T-helper 22 cell (primary cell): ENCODE data around the gene HERC2.

Experiments
- DNase-seq: peaks from one replicate; pipeline ENCODE4 v3.0.0-alpha.2; 2020; ENCODE audit warnings: low read depth

HERC2 gene

DNA sequence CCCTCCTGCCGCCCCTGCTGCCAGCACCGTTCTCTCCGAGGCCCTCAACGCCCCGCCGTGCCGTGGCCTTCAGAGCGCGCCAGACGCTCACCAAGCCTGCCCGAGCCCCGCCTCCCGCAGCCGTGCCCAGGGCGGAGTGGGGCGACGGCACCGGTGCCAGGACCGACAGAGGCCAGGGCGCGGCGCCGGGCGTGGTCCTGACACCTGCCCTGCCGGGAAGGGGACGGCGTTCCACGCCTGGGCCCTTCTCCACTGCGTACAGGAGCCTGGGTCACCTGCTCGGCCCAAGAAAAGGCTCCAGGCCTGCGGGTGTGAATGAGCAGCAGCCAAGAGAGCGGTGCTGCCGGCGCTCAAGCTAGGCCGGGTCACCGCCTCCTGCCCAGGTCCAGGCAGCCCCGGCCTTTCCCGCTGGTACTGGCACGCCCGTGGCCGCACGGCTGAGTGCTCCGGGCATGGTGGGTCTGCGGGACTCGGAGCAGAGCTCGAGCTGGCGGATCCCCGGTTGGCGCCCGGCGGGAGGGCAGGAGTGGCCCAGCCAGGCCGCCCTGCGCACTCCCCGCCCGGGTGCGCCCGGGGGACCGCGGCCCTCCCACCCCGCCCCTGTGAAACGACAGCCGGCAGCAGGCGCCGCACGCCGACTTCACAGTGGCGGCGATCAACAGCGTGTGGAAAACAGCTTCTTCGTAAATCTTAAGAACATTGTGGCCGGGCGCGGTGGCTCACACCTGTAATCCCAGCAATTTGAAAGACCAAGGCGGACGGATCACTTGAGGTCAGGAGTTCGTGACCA is 227.1 kb downstream of the HERC2 start:
- DNase-seq = peak; percentile 25

DNA sequence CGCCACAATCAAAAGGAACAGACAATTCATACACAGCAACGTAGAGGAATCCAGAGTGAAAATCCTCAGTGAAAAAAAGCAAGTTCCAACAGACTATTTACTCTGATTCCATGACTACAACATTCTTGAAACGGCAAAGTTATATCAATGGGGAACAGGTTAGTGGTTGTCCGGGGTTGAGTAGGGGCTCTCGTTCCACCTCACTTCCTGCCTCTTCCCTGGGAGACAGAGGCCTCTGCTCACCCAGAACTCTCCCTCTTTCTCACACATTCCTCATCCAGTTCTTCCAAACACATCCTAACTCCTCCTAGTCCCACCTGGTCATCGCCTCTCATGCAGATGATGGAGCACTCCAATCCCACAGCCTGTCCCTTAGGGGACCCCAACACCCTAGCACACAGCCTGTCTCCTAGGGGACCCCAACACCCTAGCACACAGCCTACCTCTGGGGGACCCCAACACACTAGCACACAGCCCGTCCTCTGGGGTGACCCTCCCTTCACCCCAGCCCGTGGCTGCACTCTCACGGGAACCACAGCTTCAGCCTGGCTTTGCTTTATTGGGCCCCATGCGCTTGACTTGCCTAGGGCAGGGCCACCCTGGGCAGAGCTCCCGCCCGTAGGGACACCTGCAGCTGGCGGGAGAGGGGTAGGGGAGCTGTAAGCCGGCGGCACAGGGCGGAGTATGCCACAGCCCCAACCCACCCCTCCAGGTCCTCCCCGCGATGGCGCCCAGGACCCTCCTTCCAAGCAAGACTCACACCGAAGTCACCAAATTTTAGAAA is 228.0 kb downstream of the HERC2 start:
- DNase-seq = no peak

DNA sequence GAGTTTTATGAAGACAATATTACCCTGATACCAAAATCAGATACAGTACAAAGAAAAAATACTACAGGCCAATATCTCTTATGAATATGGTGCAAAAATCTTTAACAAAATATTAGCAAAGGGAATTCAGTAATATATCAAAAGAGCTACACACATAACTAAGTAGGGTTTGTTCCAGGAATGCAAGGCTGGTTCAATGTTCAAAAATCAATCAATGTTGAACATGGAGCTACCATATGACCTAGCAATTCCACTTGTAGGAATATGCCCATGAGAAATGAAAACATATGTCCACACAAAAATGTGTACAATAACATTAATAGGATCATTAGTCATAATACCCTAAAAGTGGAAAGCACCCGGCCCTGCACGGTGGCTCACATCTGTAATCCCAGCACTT is 230.7 kb downstream of the HERC2 start:
- DNase-seq = no peak

DNA sequence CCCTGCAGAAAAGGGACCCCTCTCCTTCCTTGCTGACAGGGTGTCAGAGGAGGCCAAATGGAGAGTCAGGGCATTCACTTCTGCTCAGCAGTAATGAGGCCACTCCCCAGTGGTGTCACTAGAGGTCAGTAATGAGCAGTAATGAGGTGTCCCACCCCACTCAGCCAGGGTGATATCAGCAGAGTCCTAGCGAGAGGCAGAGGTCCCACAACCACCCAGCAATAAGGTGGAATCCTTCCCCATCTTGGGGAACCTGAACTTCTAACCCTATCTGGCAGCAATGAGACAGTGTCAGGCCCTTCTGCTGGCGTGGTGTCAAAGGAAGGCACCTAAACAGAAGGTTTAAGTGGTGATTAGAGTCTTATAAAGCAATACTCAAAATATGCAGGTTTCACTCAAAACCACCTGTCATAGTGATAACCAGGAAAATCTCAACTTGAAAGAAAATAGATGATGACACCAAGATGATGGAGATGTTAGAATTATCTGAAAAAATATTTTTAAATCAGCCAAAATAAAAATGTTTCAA is 235.7 kb downstream of the HERC2 start:
- DNase-seq = peak; percentile 35

DNA sequence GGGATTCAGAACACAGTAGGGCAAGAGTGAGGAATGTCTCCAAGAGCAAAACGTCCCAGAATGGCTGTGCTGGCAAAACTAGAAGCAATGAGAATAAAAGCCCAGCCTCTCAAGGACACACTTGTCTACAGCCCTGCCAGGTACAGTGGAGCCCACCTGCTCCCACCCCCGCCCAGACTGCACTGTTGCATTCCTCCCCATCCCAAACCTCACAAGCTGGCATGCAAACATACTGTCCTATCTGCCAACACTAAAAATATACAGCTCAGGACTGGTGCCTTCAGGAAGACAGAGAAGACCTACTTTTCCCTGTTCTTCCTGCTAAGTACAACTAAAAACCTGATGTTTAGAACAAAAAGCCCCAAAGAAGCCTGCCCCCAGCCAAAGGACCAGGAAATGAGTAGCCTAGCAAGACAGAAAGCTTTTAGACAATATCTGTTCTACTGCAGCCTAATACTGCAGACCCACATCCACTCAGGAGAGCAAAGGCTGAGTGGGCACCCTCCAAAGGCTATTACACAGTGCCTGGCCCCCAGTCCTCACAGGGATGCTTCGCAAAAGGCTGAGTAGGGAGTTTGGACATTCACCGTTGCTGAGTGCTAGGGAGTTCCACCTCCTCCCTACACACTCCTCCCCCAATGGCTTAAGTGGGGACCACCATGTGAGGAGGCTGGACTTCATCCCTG is 236.3 kb downstream of the HERC2 start:
- no peak for DNase-seq

DNA sequence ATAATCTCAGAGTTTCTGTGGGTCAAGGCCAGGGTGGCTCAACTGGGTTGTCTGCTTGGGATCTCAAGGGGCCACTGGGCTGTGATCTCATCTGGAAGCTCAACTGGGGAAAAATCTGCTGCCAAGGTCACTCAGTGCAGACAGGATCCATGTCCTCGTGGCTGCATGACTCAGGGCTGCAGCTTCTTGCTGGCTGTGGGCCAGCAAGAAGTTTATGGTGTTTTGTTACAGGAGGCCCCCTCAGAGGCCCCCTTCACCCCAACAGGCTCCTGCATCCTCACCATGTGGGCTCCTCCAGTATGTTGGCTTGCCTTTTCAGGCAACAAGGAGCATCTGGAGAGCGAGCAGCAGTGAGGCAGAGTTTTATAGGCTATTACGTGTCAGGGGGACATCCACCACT is 237.4 kb downstream of the HERC2 start:
- no peak for DNase-seq

DNA sequence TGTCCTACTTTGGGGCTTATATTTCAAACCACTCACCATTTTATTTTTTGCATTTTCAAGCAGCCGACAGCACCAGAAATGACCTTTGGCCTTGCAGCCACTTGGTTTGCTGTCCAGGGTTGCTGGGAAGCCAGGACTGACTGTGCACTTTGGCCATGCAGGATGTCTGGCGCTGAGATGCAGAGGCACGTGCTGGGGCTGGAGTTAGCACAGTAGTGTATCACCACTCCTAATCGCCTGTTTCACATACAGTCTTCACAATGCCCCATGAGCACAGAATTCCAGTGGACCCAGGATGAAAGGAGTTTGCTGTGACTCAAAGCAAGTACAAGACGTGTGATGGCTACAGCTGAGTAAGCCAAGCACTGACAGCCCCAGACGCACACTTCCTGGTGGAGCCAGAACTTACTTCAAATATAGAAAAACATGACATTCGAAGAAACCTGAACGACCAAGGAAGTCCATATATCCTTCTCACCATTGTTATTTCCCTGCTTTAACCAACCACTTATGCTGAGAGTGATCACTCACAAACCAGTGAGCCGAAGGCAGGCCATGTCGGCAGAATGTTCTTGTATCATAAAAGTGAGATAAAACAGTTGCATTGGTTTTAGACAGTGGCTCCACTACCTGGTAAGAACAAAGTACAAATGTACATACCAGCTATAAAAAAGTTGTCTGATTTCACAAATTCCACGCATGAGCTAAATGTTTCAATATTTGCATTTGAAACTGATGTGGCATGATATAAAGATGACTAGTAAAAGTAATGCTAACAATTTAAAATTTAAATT is 238.9 kb downstream of the HERC2 start:
- no peak for DNase-seq

DNA sequence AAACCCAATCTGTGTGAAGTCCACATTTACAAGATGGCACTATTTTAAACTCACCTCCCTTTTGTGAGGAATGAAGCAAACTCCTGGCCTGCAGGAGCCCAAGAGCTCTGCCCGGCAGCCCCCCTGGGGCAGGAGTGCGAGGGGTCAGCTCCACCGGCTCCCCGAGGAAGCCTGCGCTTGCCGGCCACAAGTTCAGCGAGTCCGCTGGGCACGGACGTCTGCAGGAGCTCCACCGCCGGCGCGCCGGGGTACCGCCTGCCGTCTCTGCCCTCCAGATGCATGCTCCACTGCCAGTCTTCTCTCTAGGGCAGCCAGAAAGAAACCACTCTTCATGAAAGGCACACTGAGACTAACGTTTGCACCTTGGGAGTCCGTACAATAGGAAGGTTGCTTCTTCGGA is 240.4 kb downstream of the HERC2 start:
- no peak for DNase-seq

DNA sequence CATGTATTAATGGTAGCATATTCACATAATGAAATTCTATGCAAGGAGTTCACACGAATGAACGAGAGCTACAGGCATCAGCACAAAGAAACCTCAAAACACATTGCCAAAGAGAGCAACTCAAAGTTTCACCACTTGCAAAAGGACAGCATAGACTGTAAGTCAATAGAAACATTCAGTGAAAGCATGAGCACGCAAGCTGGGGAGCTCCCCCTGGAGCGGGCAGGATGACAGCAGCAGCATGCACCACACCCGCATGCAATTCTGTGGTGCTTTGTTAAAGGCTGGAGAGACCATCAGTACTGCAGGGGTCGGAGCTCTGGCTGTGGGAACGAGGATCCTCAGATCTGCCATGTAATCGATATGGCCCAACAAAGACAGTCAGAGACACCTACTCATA is 241.6 kb downstream of the HERC2 start:
- DNase-seq = no peak

DNA sequence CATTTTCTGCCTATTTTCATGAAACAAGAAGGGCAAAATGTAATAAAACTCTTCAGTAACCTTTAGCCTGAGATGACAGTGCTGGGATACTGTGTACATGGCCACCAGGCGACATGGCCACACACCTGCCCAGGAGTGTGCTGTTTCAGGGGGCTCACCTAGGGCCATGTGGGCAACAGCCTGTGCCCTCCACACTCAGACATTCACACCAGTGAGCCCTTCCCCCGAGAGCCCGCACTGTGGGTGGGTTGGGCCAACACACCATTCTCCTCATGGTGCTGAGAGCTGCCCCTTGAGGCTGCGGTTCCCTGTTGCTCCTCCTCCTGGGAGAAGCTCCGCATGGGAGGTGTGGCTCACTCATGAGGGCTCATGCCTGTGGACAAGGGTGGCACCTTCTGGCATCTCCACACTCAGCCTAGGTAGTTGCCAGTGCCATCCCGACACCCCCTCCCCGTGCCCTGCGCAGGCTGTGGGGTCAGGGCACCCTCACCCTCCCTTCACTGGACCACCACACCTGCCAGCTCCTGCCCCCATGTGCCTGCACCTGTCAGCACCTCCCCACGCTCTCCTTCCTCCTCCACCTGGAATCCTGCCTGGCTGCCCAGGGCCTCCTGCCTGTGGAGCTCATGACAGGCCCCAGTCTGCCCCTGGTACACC is 242.5 kb downstream of the HERC2 start:
- no peak for DNase-seq

DNA sequence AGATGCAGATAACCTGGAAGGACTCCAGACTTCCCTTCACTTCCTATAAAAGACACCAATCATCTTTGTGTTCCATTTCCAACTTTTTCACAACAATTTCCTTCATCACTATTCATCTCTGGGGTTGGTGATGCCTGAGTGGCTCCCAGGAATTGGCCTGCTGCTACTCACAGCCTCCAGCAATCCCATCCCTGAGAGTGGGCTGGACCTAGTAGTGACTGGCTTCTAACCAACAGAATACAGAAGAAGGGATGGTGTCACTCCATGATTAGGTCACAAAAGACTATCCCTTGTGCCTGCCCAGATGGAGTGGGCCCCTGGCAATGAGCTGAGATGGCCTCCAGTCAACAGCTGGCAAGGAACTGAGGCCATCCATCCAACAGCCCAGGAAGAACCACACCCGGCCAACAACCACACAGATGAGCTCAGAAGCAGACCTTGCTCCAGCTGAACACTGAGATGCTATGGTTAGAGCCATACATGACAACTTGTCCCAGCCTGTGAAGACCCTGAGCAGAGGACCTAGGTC is 243.7 kb downstream of the HERC2 start:
- no peak for DNase-seq

DNA sequence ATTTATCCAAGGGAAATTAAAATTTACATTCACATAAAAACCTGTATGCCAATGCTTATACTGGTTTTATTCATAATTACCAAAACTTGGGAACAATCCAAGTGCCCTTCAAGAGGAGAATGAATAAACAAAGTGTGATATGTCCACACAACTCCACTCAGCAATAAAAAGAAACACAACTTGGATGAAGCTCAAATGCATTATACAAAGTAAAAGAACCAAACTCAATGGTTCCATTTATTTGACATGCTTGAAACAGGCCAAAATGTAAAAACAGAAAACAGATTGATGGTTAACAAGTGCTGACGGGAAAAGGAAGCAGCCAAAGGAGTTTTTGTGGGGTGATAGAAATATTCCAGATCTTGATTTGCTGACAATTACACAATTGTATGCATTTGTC is 246.4 kb downstream of the HERC2 start:
- no peak for DNase-seq

DNA sequence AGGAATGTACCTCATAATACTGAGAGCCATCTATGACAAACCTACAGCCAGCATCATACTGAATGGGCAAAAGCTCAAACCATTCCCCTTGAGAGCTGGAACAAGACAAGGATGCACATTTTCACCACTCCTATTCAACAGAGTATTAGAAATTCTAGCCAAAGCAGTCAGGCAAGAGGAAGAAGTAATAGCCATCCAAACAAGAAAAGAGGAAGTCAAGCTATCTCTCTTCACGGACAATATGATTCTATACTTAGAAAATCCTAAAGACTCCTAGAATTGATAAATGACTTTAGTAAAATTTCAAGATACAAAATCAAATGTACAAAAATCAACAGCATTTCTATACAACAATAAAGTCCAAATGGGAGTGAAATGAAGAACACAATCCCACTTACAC is 253.0 kb downstream of the HERC2 start:
- DNase-seq = no peak

DNA sequence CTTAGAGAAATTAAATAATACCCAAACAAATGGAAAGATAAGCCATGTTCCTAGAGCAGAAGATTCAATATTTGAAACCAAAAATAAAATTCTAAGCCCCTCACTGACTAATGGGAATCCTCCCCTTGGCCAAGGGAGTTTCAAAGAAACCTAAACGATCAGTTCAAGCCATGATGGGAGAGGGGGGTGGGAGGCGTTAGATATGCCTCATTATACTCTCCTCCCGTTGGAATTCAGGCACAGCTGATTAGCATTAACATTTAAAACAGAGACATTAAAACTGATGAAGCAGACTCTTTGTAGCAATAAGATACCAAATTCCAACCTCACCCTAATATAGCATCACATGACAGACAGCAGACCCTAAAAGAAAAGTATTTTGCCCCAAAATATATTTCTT is 255.7 kb downstream of the HERC2 start:
- no peak for DNase-seq
